Endodermal cell (in vitro differentiated cells): Measurements from ENCODE around the gene FXYD6. TPM values are rescaled to one million over a fixed set of nuclear protein-coding genes. Genes with fewer than 3 reads are reported as not detected.

Experiments
- DNase-seq: peaks from one replicate; pipeline ENCODE4 v3.0.0-alpha.2; 2017
- H3K27ac ChIP-seq: 2 replicates; pipeline ENCODE4 v1.5.1; 2013; ENCODE audit warnings: mild to moderate bottlenecking, low read depth, low read length, moderate library complexity
- H3K27me3 ChIP-seq: 2 replicates; pipeline ENCODE4 v1.6.1; 2013; ENCODE audit warnings: mild to moderate bottlenecking, low read length, moderate library complexity; ENCODE audit not compliant: insufficient read depth, control insufficient read depth, poor library complexity, severe bottlenecking
- H3K36me3 ChIP-seq: 2 replicates; pipeline ENCODE4 v1.7.0; 2013; ENCODE audit warnings: mild to moderate bottlenecking, low read length, moderate library complexity; ENCODE audit not compliant: control insufficient read depth, insufficient read depth
- H3K4me1 ChIP-seq: one replicate; pipeline ENCODE4 v1.7.0; 2013; ENCODE audit warnings: low read length; ENCODE audit not compliant: control insufficient read depth, insufficient read depth
- H3K4me3 ChIP-seq: 2 replicates; pipeline ENCODE4 v1.5.1; 2013; ENCODE audit warnings: mild to moderate bottlenecking, low read length, moderate library complexity
- H3K9ac ChIP-seq: 2 replicates; pipeline ENCODE4 v1.6.1; 2013; ENCODE audit warnings: mild to moderate bottlenecking, low read length, moderate library complexity; ENCODE audit not compliant: poor library complexity, severe bottlenecking; ENCODE audit errors: extremely low read depth
- H3K9me3 ChIP-seq: 2 replicates; pipeline ENCODE4 v1.6.1; 2013; ENCODE audit warnings: mild to moderate bottlenecking, low read length, moderate library complexity; ENCODE audit not compliant: control insufficient read depth
- H3K27ac Mint-ChIP-seq: 2 replicates; pipeline ENCODE4 v1.8.0; 2020; ENCODE audit warnings: mixed read lengths
- H3K27me3 Mint-ChIP-seq: 2 replicates; pipeline ENCODE4 v1.8.0; 2021; ENCODE audit warnings: mild to moderate bottlenecking, mixed read lengths; ENCODE audit not compliant: insufficient read depth
- H3K36me3 Mint-ChIP-seq: 2 replicates; pipeline ENCODE4 v1.8.0; 2020; ENCODE audit warnings: low read depth, mixed read lengths
- H3K4me1 Mint-ChIP-seq: 2 replicates; pipeline ENCODE4 v1.8.0; 2020; ENCODE audit warnings: mixed read lengths
- H3K4me3 Mint-ChIP-seq: 2 replicates; pipeline ENCODE4 v1.8.0; 2020; ENCODE audit warnings: mild to moderate bottlenecking, moderate library complexity, mixed read lengths
- H3K9me3 Mint-ChIP-seq: 2 replicates; pipeline ENCODE4 v1.8.0; 2020; ENCODE audit warnings: mild to moderate bottlenecking, mixed read lengths
- WGBS, 2 experiments: methylation state at CpG; one replicate each; pipeline versions ENCODE4 v1.1.5 to v1.1.7; 2013; ENCODE audit warnings: missing lambda C conversion rate in 2 of 2, mixed read lengths in 1 of 2; ENCODE audit not compliant: insufficient coverage in 1 of 2, insufficient read length in 1 of 2; 5-methylcytosine and 5-hydroxymethylcytosine counted together
- total RNA-seq, 2 donors: library from RNA; stranded (reverse); fragmentation: NEBNext Ultra II Directional in 1 of 2; extraction: Animal tissue kit (Norgen Biotek cat#: 25700) in 1 of 2; gene quantifications; 2 replicates in 1 of 2; 3 replicates in 1 of 2; pipeline ENCODE4 v1.2.1, GENCODE V29; 2021
- TF ChIP-seq, protein P1 (sequence below): fragments of 200-600 bp; sonication (generic); conservative IDR thresholded peaks from 2 replicates; pipeline ENCODE4 v1.5.0; 2021; ENCODE audit warnings: antibody characterized with exemption, mild to moderate bottlenecking

The FXYD6 gene
- total RNA-seq, 2 donors from 2014 or later = 54.1 to 61.8 TPM

DNA sequence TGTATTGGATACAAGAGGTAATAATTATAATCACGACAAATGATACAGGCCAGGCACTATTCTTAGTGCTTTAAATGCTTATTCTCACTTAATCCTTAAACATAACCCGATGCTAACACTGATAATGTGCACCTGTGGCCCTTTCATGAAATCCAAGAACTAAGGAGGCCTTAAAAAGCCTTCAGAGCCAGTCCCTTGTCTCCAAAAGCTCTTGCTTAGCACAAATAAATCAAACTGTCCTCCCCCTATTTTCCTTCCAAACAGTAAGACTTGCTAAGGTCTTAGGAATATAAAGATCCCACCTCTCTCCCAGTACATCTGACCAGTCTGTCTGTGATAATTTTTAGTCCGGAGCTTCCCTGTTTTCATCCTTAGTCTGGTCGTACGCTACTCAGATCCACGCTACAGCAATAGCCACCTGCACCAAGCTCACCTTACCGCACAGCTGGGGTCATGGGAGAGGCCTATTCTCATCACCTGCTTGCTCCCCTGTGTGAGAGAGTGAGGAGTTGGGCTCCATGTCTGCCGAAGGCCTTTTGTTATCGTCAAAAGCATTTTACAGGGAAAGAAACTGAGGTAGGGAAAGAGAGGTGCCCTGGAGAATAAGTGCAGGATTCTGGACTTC, 16.9 kb downstream of the FXYD6 start:
- Histone ChIP-seq H3K9ac (no peak overlapping the region), H3K4me1 (peaks cover 6% of the 10 kb centered on the region), H3K36me3 (no peaks in the 10 kb centered on the region), H3K9me3 (no peaks in the 10 kb centered on the region), H3K27ac (no peak overlapping the region), H3K4me3 (no peak overlapping the region), H3K27me3 (no peaks in the 10 kb centered on the region)
- TF ChIP-seq, protein P1, sequence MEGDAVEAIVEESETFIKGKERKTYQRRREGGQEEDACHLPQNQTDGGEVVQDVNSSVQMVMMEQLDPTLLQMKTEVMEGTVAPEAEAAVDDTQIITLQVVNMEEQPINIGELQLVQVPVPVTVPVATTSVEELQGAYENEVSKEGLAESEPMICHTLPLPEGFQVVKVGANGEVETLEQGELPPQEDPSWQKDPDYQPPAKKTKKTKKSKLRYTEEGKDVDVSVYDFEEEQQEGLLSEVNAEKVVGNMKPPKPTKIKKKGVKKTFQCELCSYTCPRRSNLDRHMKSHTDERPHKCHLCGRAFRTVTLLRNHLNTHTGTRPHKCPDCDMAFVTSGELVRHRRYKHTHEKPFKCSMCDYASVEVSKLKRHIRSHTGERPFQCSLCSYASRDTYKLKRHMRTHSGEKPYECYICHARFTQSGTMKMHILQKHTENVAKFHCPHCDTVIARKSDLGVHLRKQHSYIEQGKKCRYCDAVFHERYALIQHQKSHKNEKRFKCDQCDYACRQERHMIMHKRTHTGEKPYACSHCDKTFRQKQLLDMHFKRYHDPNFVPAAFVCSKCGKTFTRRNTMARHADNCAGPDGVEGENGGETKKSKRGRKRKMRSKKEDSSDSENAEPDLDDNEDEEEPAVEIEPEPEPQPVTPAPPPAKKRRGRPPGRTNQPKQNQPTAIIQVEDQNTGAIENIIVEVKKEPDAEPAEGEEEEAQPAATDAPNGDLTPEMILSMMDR = no peak
- Mint-ChIP-seq H3K27me3 (no peaks in the 10 kb centered on the region), H3K36me3 (no peaks in the 10 kb centered on the region), H3K4me1 (peaks cover 3% of the 10 kb centered on the region), H3K4me3 (no peak overlapping the region), H3K9me3 (no peaks in the 10 kb centered on the region), H3K27ac (no peak overlapping the region)
- 87 to 100% methylated on average over 2 to 9 of the region's 9 CpGs for WGBS, 2 experiments
- DNase-seq = no peak

DNA sequence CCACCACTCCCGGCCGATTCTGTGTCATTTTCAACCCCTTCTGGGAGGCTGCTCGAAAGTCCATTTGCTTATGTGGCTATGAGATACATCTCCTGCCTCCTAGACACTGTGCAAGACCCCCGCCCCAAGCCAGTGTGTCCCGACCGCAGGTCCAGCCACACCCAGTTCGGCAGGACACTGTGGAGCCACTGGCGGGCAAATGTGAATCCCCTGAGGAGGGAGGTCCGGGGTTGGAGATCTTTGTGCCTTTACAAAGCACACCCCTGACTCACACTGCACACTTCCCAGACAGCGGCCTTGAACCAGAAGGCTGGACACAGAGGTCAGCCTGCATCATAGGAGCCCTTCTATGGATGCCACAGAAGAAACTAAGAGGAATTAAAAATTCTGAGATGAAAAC, 17.4 kb downstream of the FXYD6 start:
- H3K9me3 ChIP-seq = no peaks in the 10 kb centered on the region
- TF ChIP-seq, protein P1 = no peak
- Mint-ChIP-seq H3K36me3 (no peaks in the 10 kb centered on the region), H3K9me3 (no peaks in the 10 kb centered on the region), H3K27me3 (no peaks in the 10 kb centered on the region), H3K4me1 (peaks cover 3% of the 10 kb centered on the region), H3K4me3 (no peak overlapping the region), H3K27ac (no peak overlapping the region)
- no peak overlapping the region for H3K27ac ChIP-seq
- no peak overlapping the region for H3K4me3 ChIP-seq
- 89% methylated on average over 4 to 10 of the region's 10 CpGs for WGBS, 2 experiments
- DNase-seq = peak; percentile 27
- H3K36me3 ChIP-seq = no peaks in the 10 kb centered on the region
- peaks cover 6% of the 10 kb centered on the region for H3K4me1 ChIP-seq
- no peaks in the 10 kb centered on the region for H3K27me3 ChIP-seq
- H3K9ac ChIP-seq = no peak overlapping the region

DNA sequence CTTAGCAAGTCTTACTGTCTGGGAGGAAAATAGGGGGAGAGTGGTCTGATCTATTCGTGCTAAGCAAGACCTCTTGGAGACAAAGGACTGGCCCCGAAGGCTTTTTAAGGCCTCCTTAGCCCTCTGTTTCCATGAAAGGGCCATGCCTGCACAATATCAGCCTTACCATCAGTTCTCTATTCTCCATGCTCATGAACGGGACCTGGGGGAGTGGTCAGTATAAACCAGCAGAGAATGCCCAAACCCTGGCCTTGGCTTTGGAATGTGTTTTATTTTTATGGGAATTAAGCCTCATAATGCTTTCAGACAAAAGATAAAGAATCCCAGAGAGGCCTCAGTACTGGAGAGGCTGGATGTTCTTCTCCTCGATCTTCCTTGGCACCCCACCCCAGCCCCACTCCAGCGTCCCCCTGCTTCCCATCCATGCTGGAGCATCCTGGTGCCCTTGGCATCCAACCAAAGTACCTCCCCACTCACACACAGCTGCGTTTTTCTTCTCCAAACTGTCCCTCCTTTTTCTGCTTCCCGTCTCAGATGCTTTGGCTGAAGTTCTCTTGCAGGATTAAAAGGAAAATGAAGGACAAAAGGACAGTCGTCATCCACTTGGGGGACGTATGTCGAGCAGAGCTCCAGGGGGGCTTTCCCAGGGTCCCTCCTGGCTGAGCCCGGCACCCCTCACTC, 18.6 kb downstream of the FXYD6 start:
- no peak overlapping the region for H3K4me3 Mint-ChIP-seq
- H3K36me3 ChIP-seq = peaks cover 5% of the 10 kb centered on the region
- H3K4me1 ChIP-seq = peaks cover 6% of the 10 kb centered on the region
- no peaks in the 10 kb centered on the region for H3K27me3 Mint-ChIP-seq
- WGBS, 2 experiments = 90 to 94% methylated on average over 9 to 11 of the region's 11 CpGs
- H3K36me3 Mint-ChIP-seq = peaks cover 2% of the 10 kb centered on the region
- H3K27ac ChIP-seq = no peak overlapping the region
- no peak overlapping the region for H3K9ac ChIP-seq
- H3K4me1 Mint-ChIP-seq = peaks cover 3% of the 10 kb centered on the region
- H3K27me3 ChIP-seq = no peaks in the 10 kb centered on the region
- no peaks in the 10 kb centered on the region for H3K9me3 Mint-ChIP-seq
- no peak overlapping the region for H3K27ac Mint-ChIP-seq
- TF ChIP-seq, protein P1 = no peak
- no peak overlapping the region for H3K4me3 ChIP-seq
- peak; percentile 24 for DNase-seq
- no peaks in the 10 kb centered on the region for H3K9me3 ChIP-seq
